Fibroblast of the aortic adventitia (primary cell): ENCODE data around the gene SEMA5B. TPM values are rescaled to one million over a fixed set of nuclear protein-coding genes. Genes with fewer than 3 reads are reported as not detected.
A peak's percentile ranks its signal among the peaks of the same experiment; 100 is the strongest.

Source experiments
- DNase-seq: peaks from one replicate; pipeline ENCODE4 v3.0.0-alpha.2; 2010; ENCODE audit warnings: low read depth
- H3K4me3 ChIP-seq: 2 replicates; pipeline ENCODE4 v1.5.1; 2011; ENCODE audit warnings: low read depth, mild to moderate bottlenecking, control low read depth, low read length, moderate library complexity
- CTCF ChIP-seq: IDR thresholded peaks from 2 replicates; pipeline ENCODE4 v1.5.1; 2011; ENCODE audit warnings: mild to moderate bottlenecking, low read length, control low read depth, inconsistent platforms; ENCODE audit not compliant: insufficient read depth
- total RNA-seq: library from RNA; depleted of rRNA; stranded (reverse); fragments of >200 nt; gene quantifications from 2 replicates; pipeline ENCODE4 v1.2.3, GENCODE V29; 2012; ENCODE audit warnings: low replicate concordance

SEMA5B gene
- total RNA-seq, 1 donor, result 0.18 TPM

GRCh38 chr3:123028233-123028828 is 768 bp upstream of the SEMA5B start:
- peak overlapping the region; percentile 48 for H3K4me3 ChIP-seq
- TF ChIP-seq CTCF, result peak; percentile 61
- peak; percentile 81 for DNase-seq

GRCh38 chr3:123026565-123027291 is 835 bp downstream of the SEMA5B start:
- H3K4me3 ChIP-seq, result peak overlapping the region; percentile 48
- DNase-seq, result no peak
- TF ChIP-seq CTCF, result no peak

- TF ChIP-seq CTCF, result no peak
- no peak for DNase-seq
- H3K4me3 ChIP-seq, result no peak overlapping the region
These were observed 1.7 kb downstream of the SEMA5B start for GRCh38 chr3:123025642-123026521.

GRCh38 chr3:123024056-123024455 is 3.5 kb downstream of the SEMA5B start:
- TF ChIP-seq CTCF, result no peak
- no peak for DNase-seq
- no peak overlapping the region for H3K4me3 ChIP-seq

GRCh38 chr3:123021996-123022510 is 5.5 kb downstream of the SEMA5B start:
- DNase-seq, result no peak
- no peak overlapping the region for H3K4me3 ChIP-seq
- no peak for TF ChIP-seq CTCF

- TF ChIP-seq CTCF, result no peak
- no peak overlapping the region for H3K4me3 ChIP-seq
- DNase-seq, result no peak
These were observed 6.2 kb downstream of the SEMA5B start for GRCh38 chr3:123021388-123021787.
